ENCODE data around the gene S100A7A. TPM values are rescaled to one million over a fixed set of nuclear protein-coding genes. Genes with fewer than 3 reads are reported as not detected.
"Not testable (repeated sequence)": the region's sequence is repeated elsewhere in the genome, so short reads cannot be mapped to it uniquely, and the experiment has no call there.

The S100A7A gene
- total RNA-seq, 1 experiment from 2014 or later, result not detected

- H3K27me3 ChIP-seq (ENCODE audit: insufficient read depth, low read depth), result peaks cover 5% of the 10 kb centered on the region; the same call in 1 of the 2 replicates
- no peak overlapping the region for H3K4me2 ChIP-seq
- CTCF ChIA-PET, result interaction anchor here (1.2 kb wide), 1 partner anchor 102 kb away, joined by 3 read pairs; no protein-coding TSS in a partner anchor
- H3K36me3 ChIP-seq (ENCODE audit: low read depth), result no peaks in the 10 kb centered on the region
- no peaks in the 10 kb centered on the region for H3K79me2 ChIP-seq (ENCODE audit: low read depth)
- TF ChIP-seq CTCF (conservative IDR thresholded peaks at IDR 0.05) (no peak), EZH2 (IDR thresholded peaks at IDR 0.05; ENCODE audit: low read depth) (no peak)
- intact Hi-C loops (cut with micrococcal nuclease; ENCODE audit: unreplicated experiment), result loop anchor here (2.0 kb wide), 1 partner anchor 51 kb away; no protein-coding TSS in a partner anchor
- POLR2A ChIA-PET (ENCODE audit: unreplicated experiment), result no interaction called here
- no peak overlapping the region for H3K4me3 ChIP-seq
- no peaks in the 10 kb centered on the region for H3K4me1 ChIP-seq (replicated peaks; ENCODE audit: insufficient read depth)
- BruUV-seq (replicated peaks), result no TSS peak
- H3K9me3 ChIP-seq (ENCODE audit: insufficient read depth, low read depth), result no peaks in the 10 kb centered on the region
- no peaks in the 10 kb centered on the region for H3K9me2 ChIP-seq (ENCODE audit: insufficient read depth)
- DNase-seq, result no peak
- no peaks in the 10 kb centered on the region for H3F3A ChIP-seq (ENCODE audit: insufficient read depth, low read depth)
- no peak overlapping the region for H2AFZ ChIP-seq
- H4K20me1 ChIP-seq (ENCODE audit: insufficient read depth), result no peaks in the 10 kb centered on the region
- no peak overlapping the region for H3K27ac ChIP-seq
Observed at GRCh38 chr1:153403421-153404085, 12.8 kb upstream of the S100A7A start.

- no peaks in the 10 kb centered on the region for H3K36me3 ChIP-seq (ENCODE audit: low read depth)
- no peaks in the 10 kb centered on the region for H3K9me3 ChIP-seq (ENCODE audit: insufficient read depth, low read depth)
- H3K9me2 ChIP-seq (ENCODE audit: insufficient read depth), result no peaks in the 10 kb centered on the region
- no peak overlapping the region for H3K4me2 ChIP-seq
- no TSS peak for BruUV-seq (replicated peaks)
- no peaks in the 10 kb centered on the region for H3K4me1 ChIP-seq (replicated peaks; ENCODE audit: insufficient read depth)
- H2AFZ ChIP-seq, result no peak overlapping the region
- H4K20me1 ChIP-seq (ENCODE audit: insufficient read depth), result no peaks in the 10 kb centered on the region
- no peak for DNase-seq
- H3F3A ChIP-seq (ENCODE audit: insufficient read depth, low read depth), result no peaks in the 10 kb centered on the region
- ChIA-PET POLR2A (ENCODE audit: unreplicated experiment) (no interaction called here), CTCF (interaction anchor here (0.7 to 1.2 kb wide), 2 partner anchors 48 to 101 kb away, joined by 3 read pairs; no protein-coding TSS in a partner anchor)
- intact Hi-C loops (cut with micrococcal nuclease; ENCODE audit: unreplicated experiment), result loop anchor here (2.0 kb wide), 1 partner anchor 51 kb away; no protein-coding TSS in a partner anchor
- H3K27ac ChIP-seq, result no peak overlapping the region
- TF ChIP-seq CTCF (conservative IDR thresholded peaks at IDR 0.05), result no peak
- TF ChIP-seq EZH2 (IDR thresholded peaks at IDR 0.05; ENCODE audit: low read depth), result no peak
- H3K79me2 ChIP-seq (ENCODE audit: low read depth), result no peaks in the 10 kb centered on the region
- H3K4me3 ChIP-seq, result no peak overlapping the region
- peaks cover 8% of the 10 kb centered on the region; the same call in 1 of the 2 replicates for H3K27me3 ChIP-seq (ENCODE audit: insufficient read depth, low read depth)
Observed at GRCh38 chr1:153404086-153404635, 12.2 kb upstream of the S100A7A start.

- BruUV-seq (replicated peaks), result no TSS peak
- POLR2A ChIA-PET (ENCODE audit: unreplicated experiment), result no interaction called here
Observed at GRCh38 chr1:153404768-153405167, 11.6 kb upstream of the S100A7A start.

GRCh38 chr1:153405825-153406599 lies 10.3 kb upstream of the S100A7A start:
- H3K79me2 ChIP-seq (ENCODE audit: low read depth); H4K20me1 ChIP-seq (ENCODE audit: insufficient read depth); H3F3A ChIP-seq (ENCODE audit: insufficient read depth, low read depth); H3K36me3 ChIP-seq (ENCODE audit: low read depth); H3K4me2 ChIP-seq; H3K4me1 ChIP-seq (replicated peaks; ENCODE audit: insufficient read depth); POLR2A ChIA-PET (ENCODE audit: unreplicated experiment); CTCF ChIA-PET; DNase-seq; H3K9me2 ChIP-seq (ENCODE audit: insufficient read depth); H3K9me3 ChIP-seq (ENCODE audit: insufficient read depth, low read depth); H2AFZ ChIP-seq; H3K4me3 ChIP-seq; H3K27ac ChIP-seq; BruUV-seq (replicated peaks): not testable (repeated sequence)
- peaks cover 19% of the 10 kb centered on the region for H3K27me3 ChIP-seq (ENCODE audit: insufficient read depth, low read depth)
- intact Hi-C loops (cut with micrococcal nuclease; ENCODE audit: unreplicated experiment), result loop anchor here (2.0 kb wide), 1 partner anchor 53 kb away; no protein-coding TSS in a partner anchor

More at GRCh38 chr1:153404768-153405167, 11.6 kb upstream of the S100A7A start:
- intact Hi-C loops (cut with micrococcal nuclease; ENCODE audit: unreplicated experiment), result loop anchor here (2.0 kb wide), 1 partner anchor 52 kb away; no protein-coding TSS in a partner anchor
- Histone ChIP-seq H3K4me3 (no peak overlapping the region), H3K79me2 (ENCODE audit: low read depth) (no peaks in the 10 kb centered on the region), H3K27ac (no peak overlapping the region), H3K9me3 (ENCODE audit: insufficient read depth, low read depth) (no peaks in the 10 kb centered on the region), H3K4me2 (no peak overlapping the region), H3K36me3 (ENCODE audit: low read depth) (no peaks in the 10 kb centered on the region), H3F3A (ENCODE audit: insufficient read depth, low read depth) (no peaks in the 10 kb centered on the region), H3K9me2 (ENCODE audit: insufficient read depth) (no peaks in the 10 kb centered on the region), H3K4me1 (replicated peaks; ENCODE audit: insufficient read depth) (no peaks in the 10 kb centered on the region), H4K20me1 (ENCODE audit: insufficient read depth) (no peaks in the 10 kb centered on the region), H2AFZ (no peak overlapping the region), H3K27me3 (ENCODE audit: insufficient read depth, low read depth) (peaks cover 14% of the 10 kb centered on the region; the same call in 1 of the 2 replicates)
- peak; percentile 78 for TF ChIP-seq CTCF (conservative IDR thresholded peaks at IDR 0.05)
- no peak for TF ChIP-seq EZH2 (IDR thresholded peaks at IDR 0.05; ENCODE audit: low read depth)
- DNase-seq, result peak in 1 of 2 experiments; percentile 24
- CTCF ChIA-PET, result interaction anchor here (0.7 to 1.2 kb wide), 2 partner anchors 48 to 100 kb away, joined by 3 read pairs; no protein-coding TSS in a partner anchor

Measured in PC-9 (cell line).